Stomach (tissue), 9 donors: ENCODE data around the gene BLOC1S2. TPM values are rescaled to one million over a fixed set of nuclear protein-coding genes. Genes with fewer than 3 reads are reported as not detected.
A peak's percentile ranks its signal among the peaks of the same experiment; 100 is the strongest.
"Not testable (repeated sequence)": the region's sequence is repeated elsewhere in the genome, so short reads cannot be mapped to it uniquely, and the experiment has no call there.

Experiments used
- DNase-seq, 2 donors: peaks; one replicate each; pipeline versions ENCODE4 v3.0.0 to v3.0.0-alpha.2; 2013 to 2019
- H3K27ac ChIP-seq, 5 donors: fragments of 200-600 bp in 4 of 5; sonication (generic) in 4 of 5; one replicate each; pipeline ENCODE4 v1.5.1; 2013 to 2019; ENCODE audit warnings: mild to moderate bottlenecking in 1 of 5, moderate library complexity in 1 of 5
- H3K27me3 ChIP-seq, 3 donors: fragments of 200-600 bp; sonication (generic); one replicate each; pipeline ENCODE4 v1.5.1; 2017 to 2019; ENCODE audit warnings: mixed run types in 1 of 3
- H3K36me3 ChIP-seq, 4 donors: fragments of 200-600 bp; sonication (generic); 1 replicate in 3 of 4; 2 replicates in 1 of 4; pipeline ENCODE4 v1.5.1; 2016 to 2019
- H3K4me1 ChIP-seq, 4 donors: fragments of 200-600 bp; sonication (generic); one replicate each; pipeline ENCODE4 v1.5.1; 2016 to 2019
- H3K4me3 ChIP-seq, 4 donors: fragments of 200-600 bp; sonication (generic) in 3 of 4; one replicate each; pipeline ENCODE4 v1.5.1; 2016 to 2019; ENCODE audit warnings: mild to moderate bottlenecking in 1 of 4
- H3K9me3 ChIP-seq, 4 donors: fragments of 200-600 bp; sonication (generic); one replicate each; pipeline ENCODE4 v1.5.1; 2016 to 2019
- CTCF ChIP-seq, 7 experiments: fragments of 450-650 bp in 4 of 7; fragments of 200-600 bp in 3 of 7; sonication (generic) in 3 of 7; IDR thresholded peaks; one replicate each; pipeline ENCODE4 v1.5.1; 2016 to 2019; ENCODE audit warnings: antibody characterized with exemption in 7 of 7, control low read depth in 2 of 7, mild to moderate bottlenecking in 1 of 7
- EP300 ChIP-seq: sonication (generic); formaldehyde crosslinking; IDR thresholded peaks from one replicate; pipeline ENCODE4 v1.6.1; 2017; ENCODE audit warnings: antibody characterized with exemption
- POLR2A ChIP-seq, 4 donors: fragments of 450-650 bp; IDR thresholded peaks; one replicate each; pipeline ENCODE4 v1.6.1; 2016; ENCODE audit warnings: antibody characterized with exemption in 4 of 4, control low read depth in 2 of 4, mild to moderate bottlenecking in 1 of 4, moderate library complexity in 1 of 4
- POLR2AphosphoS5 ChIP-seq, 3 donors: sonication (generic); formaldehyde crosslinking; IDR thresholded peaks; one replicate each; pipeline ENCODE4 v1.6.1; 2016; ENCODE audit warnings: antibody characterized with exemption in 3 of 3
- WGBS, 5 donors: extraction: QIAGEN DNeasy Blood & Tissue Kit in 3 of 5; methylation state at CpG; one replicate each; pipeline versions ENCODE4 v1.1.5 to v1.1.7; 2013 to 2018; 5-methylcytosine and 5-hydroxymethylcytosine counted together
- intact Hi-C: fragments of 100-400 bp; cut with DNase I; formaldehyde crosslinking; loops from one replicate; pipeline ENCODE4 v1.15.1; 2023; ENCODE audit warnings: low total_unique reads
- polyA plus RNA-seq, 3 donors: library from polyadenylated mRNA; stranded (reverse); fragments of 200-250 nt; gene quantifications; one replicate each; pipeline ENCODE4 v1.2.3, GENCODE V29; 2013
- total RNA-seq, 5 donors: library from RNA; depleted of rRNA; stranded (reverse); fragments of >200 nt; gene quantifications; one replicate each; pipeline versions ENCODE4 v1.1.0 to v1.2.3, GENCODE V29; 2014 to 2016
- donor health status: healthy with polysubstance abuse.
- donor health status: Bipolar disorder and iron deficiency.
- donor health status: healthy.

Gene BLOC1S2
- total and polyA plus RNA-seq, 8 donors = 0.87 to 51.0 (median 33.4) TPM; not detected in 1

GRCh38 chr10:100291356-100291755 is 4.9 kb upstream of the BLOC1S2 start:
- Histone ChIP-seq H3K4me1 (peaks cover 0 to 9% (median 6%) of the 10 kb centered on the region in 4 donors), H3K9me3 (no peaks in the 10 kb centered on the region), H3K27ac (peak overlapping the region in 3 of 5 donors; percentile 2 to 8 (median 5)), H3K36me3 (no peaks in the 10 kb centered on the region), H3K4me3 (no peak overlapping the region), H3K27me3 (peaks cover 0 to 25% (median 0%) of the 10 kb centered on the region in 3 donors)
- TF ChIP-seq POLR2A (IDR thresholded peaks at IDR 0.05) = no peak
- TF ChIP-seq EP300 = no peak
- TF ChIP-seq CTCF (IDR thresholded peaks at IDR 0.05) = no peak
- no peak for TF ChIP-seq POLR2AphosphoS5 (IDR thresholded peaks at IDR 0.05)
- WGBS, 5 donors = 74 to 89% (median 83%) methylated on average over 3 of the region's 3 CpGs
- no peak for DNase-seq
- intact Hi-C loops = no loop called here

GRCh38 chr10:100289641-100290040 is 3.2 kb upstream of the BLOC1S2 start:
- no peak for DNase-seq
- H3K27ac ChIP-seq = no peak overlapping the region
- H3K9me3 ChIP-seq = no peaks in the 10 kb centered on the region
- peaks cover 10 to 23% (median 20%) of the 10 kb centered on the region in 4 donors for H3K4me1 ChIP-seq
- H3K36me3 ChIP-seq = no peaks in the 10 kb centered on the region
- TF ChIP-seq POLR2AphosphoS5 (IDR thresholded peaks at IDR 0.05) = no peak
- no peak for TF ChIP-seq CTCF (IDR thresholded peaks at IDR 0.05)
- TF ChIP-seq EP300 = no peak
- TF ChIP-seq POLR2A (IDR thresholded peaks at IDR 0.05) = no peak
- H3K4me3 ChIP-seq = no peak overlapping the region
- H3K27me3 ChIP-seq = peaks cover 0 to 15% (median 0%) of the 10 kb centered on the region in 3 donors
- whole genome bisulfite sequencing, 5 donors = 62 to 82% (median 76%) methylated on average over 2 of the region's 2 CpGs
- intact Hi-C loops = no loop called here

- WGBS, 5 donors = 75 to 85% (median 76%) methylated on average over 5 of the region's 5 CpGs
- peaks cover 0 to under 1% (median 0%) of the 10 kb centered on the region in 3 donors for H3K27me3 ChIP-seq
- TF ChIP-seq POLR2AphosphoS5 (IDR thresholded peaks at IDR 0.05) = no peak
- TF ChIP-seq EP300 = no peak
- TF ChIP-seq POLR2A (IDR thresholded peaks at IDR 0.05) = no peak
- no peak for TF ChIP-seq CTCF (IDR thresholded peaks at IDR 0.05)
- intact Hi-C loops = no loop called here
- no peak for DNase-seq
- H3K27ac ChIP-seq = no peak overlapping the region
- peaks cover 10 to 33% (median 26%) of the 10 kb centered on the region in 4 donors for H3K4me1 ChIP-seq
- H3K36me3 ChIP-seq = peaks cover 0 to 10% (median 3%) of the 10 kb centered on the region in 4 donors
- no peaks in the 10 kb centered on the region for H3K9me3 ChIP-seq
- H3K4me3 ChIP-seq = no peak overlapping the region
These were observed 1.7 kb upstream of the BLOC1S2 start for GRCh38 chr10:100288196-100288595.

GRCh38 chr10:100287756-100288155 is 1.3 kb upstream of the BLOC1S2 start:
- H3K27ac ChIP-seq = no peak overlapping the region
- peaks cover 10 to 36% (median 28%) of the 10 kb centered on the region in 4 donors for H3K4me1 ChIP-seq
- TF ChIP-seq POLR2AphosphoS5 (IDR thresholded peaks at IDR 0.05) (no peak), POLR2A (IDR thresholded peaks at IDR 0.05) (no peak), EP300 (no peak), CTCF (IDR thresholded peaks at IDR 0.05) (no peak)
- H3K36me3 ChIP-seq = peaks cover 0 to 15% (median 8%) of the 10 kb centered on the region in 4 donors
- DNase-seq = no peak
- no peak overlapping the region for H3K4me3 ChIP-seq
- 96 to 100% (median 98%) methylated on average over 6 of the region's 6 CpGs for WGBS, 5 donors
- H3K9me3 ChIP-seq = no peaks in the 10 kb centered on the region
- intact Hi-C loops = no loop called here
- H3K27me3 ChIP-seq = no peaks in the 10 kb centered on the region

GRCh38 chr10:100285326-100285725 is 1.2 kb downstream of the BLOC1S2 start:
- Histone ChIP-seq H3K4me1 (peaks cover 10 to 41% (median 31%) of the 10 kb centered on the region in 4 donors), H3K4me3 (peak overlapping the region in 3 of 4 donors; percentile 74 to 84 (median 83)), H3K27ac (peak overlapping the region in 4 of 5 donors; percentile 90 to 94 (median 93)), H3K36me3 (peaks cover 3 to 31% (median 26%) of the 10 kb centered on the region in 4 donors)
- intact Hi-C loops, DNase-seq, H3K27me3 ChIP-seq, H3K9me3 ChIP-seq: not testable (repeated sequence)
- 83 to 89% (median 87%) methylated on average over 12 of the region's 12 CpGs for WGBS, 5 donors
